GOT3 (cell line): Measurements from ENCODE around the gene AP2A1.

Experiments used
- DNase-seq: peaks from one replicate; lab custom pipeline; 2025; ENCODE audit warnings: mixed read lengths; lab: John Stamatoyannopoulos, UW

The AP2A1 gene

GRCh38 chr19:49766007-49766929 lies 533 bp upstream of the AP2A1 start:
- DNase-seq = peak; percentile 96

GRCh38 chr19:49767381-49767780 lies 580 bp downstream of the AP2A1 start:
- DNase-seq = no peak

GRCh38 chr19:49767967-49768581 lies 1.3 kb downstream of the AP2A1 start:
- DNase-seq = no peak

GRCh38 chr19:49770529-49770928 lies 3.7 kb downstream of the AP2A1 start:
- no peak for DNase-seq

- DNase-seq = no peak
Observed at GRCh38 chr19:49771674-49772139, 4.9 kb downstream of the AP2A1 start.

GRCh38 chr19:49772850-49773432 lies 6.1 kb downstream of the AP2A1 start:
- DNase-seq = no peak

- no peak for DNase-seq
Observed at GRCh38 chr19:49773663-49774350, 7.0 kb downstream of the AP2A1 start.

- no peak for DNase-seq
Observed at GRCh38 chr19:49774969-49775368, 8.2 kb downstream of the AP2A1 start.

- no peak for DNase-seq
Observed at GRCh38 chr19:49775742-49776370, 9.1 kb downstream of the AP2A1 start.

GRCh38 chr19:49776371-49776764 lies 9.6 kb downstream of the AP2A1 start:
- DNase-seq = no peak

GRCh38 chr19:49779731-49780555 lies 13.1 kb downstream of the AP2A1 start:
- DNase-seq = no peak

- no peak for DNase-seq
Observed at GRCh38 chr19:49780861-49781260, 14.1 kb downstream of the AP2A1 start.

- DNase-seq = no peak
Observed at GRCh38 chr19:49781394-49781793, 14.6 kb downstream of the AP2A1 start.

GRCh38 chr19:49782515-49782914 lies 15.7 kb downstream of the AP2A1 start:
- no peak for DNase-seq

GRCh38 chr19:49786376-49786820 lies 19.6 kb downstream of the AP2A1 start:
- DNase-seq = no peak

- no peak for DNase-seq
Observed at GRCh38 chr19:49787746-49788145, 20.9 kb downstream of the AP2A1 start.

- no peak for DNase-seq
Observed at GRCh38 chr19:49788857-49789256, 22.1 kb downstream of the AP2A1 start.

- no peak for DNase-seq
Observed at GRCh38 chr19:49790866-49791265, 24.1 kb downstream of the AP2A1 start.

- no peak for DNase-seq
Observed at GRCh38 chr19:49791776-49792445, 25.1 kb downstream of the AP2A1 start.
